Measurements from ENCODE around the gene KCNIP4. TPM values are rescaled to one million over a fixed set of nuclear protein-coding genes. Genes with fewer than 3 reads are reported as not detected.

KCNIP4 gene
- total RNA-seq, 1 donor from 2014 or later, result 0.39 TPM

DNA sequence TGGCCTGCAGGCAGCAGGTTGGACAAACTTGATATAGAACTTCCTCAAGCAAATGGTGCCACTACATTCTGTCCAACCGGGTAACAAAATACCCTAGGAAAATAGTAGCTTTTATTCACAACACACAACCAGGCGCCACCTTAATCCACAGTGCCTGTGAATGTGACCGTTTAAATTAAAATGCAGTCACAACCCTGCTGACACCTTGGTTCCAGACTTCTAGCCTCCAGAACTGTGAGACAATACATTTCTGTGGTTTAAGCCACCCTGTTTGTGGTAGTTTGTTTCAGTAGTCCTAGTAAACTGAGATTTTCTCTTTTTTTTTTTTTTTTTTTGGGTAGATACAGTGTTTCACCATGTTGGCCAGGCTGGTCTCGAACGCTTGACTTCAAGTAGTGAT, 672.5 kb downstream of the KCNIP4 start:
- no peak for DNase-seq (ENCODE audit: low spot score)
- Histone ChIP-seq H3K9me3 (ENCODE audit: low read depth) (no peaks in the 10 kb centered on the region), H4K20me1 (ENCODE audit: low read depth) (no peaks in the 10 kb centered on the region), H3K27me3 (no peaks in the 10 kb centered on the region), H3K4me1 (no peaks in the 10 kb centered on the region), H3K79me2 (ENCODE audit: low read depth) (no peaks in the 10 kb centered on the region), H3K4me3 (no peak overlapping the region), H3K36me3 (no peaks in the 10 kb centered on the region), H3K4me2 (no peak overlapping the region), H3F3A (ENCODE audit: low read depth) (no peaks in the 10 kb centered on the region), H3K27ac (no peak overlapping the region), H2AFZ (replicated peaks) (no peak overlapping the region), H3K9ac (no peak overlapping the region)
- Mint-ChIP-seq H3K36me3 (no peaks in the 10 kb centered on the region), H3K4me3 (no peak overlapping the region), H3K4me1 (no peaks in the 10 kb centered on the region), H3K27ac (no peak overlapping the region), H3K9me3 (no peaks in the 10 kb centered on the region), H3K27me3 (ENCODE audit: insufficient read depth, low read depth) (no peaks in the 10 kb centered on the region)
- TF ChIP-seq, protein P1, sequence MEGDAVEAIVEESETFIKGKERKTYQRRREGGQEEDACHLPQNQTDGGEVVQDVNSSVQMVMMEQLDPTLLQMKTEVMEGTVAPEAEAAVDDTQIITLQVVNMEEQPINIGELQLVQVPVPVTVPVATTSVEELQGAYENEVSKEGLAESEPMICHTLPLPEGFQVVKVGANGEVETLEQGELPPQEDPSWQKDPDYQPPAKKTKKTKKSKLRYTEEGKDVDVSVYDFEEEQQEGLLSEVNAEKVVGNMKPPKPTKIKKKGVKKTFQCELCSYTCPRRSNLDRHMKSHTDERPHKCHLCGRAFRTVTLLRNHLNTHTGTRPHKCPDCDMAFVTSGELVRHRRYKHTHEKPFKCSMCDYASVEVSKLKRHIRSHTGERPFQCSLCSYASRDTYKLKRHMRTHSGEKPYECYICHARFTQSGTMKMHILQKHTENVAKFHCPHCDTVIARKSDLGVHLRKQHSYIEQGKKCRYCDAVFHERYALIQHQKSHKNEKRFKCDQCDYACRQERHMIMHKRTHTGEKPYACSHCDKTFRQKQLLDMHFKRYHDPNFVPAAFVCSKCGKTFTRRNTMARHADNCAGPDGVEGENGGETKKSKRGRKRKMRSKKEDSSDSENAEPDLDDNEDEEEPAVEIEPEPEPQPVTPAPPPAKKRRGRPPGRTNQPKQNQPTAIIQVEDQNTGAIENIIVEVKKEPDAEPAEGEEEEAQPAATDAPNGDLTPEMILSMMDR (IDR thresholded peaks at IDR 0.05), result no peak
- no peak for TF ChIP-seq EZH2 (IDR thresholded peaks at IDR 0.05)

DNA sequence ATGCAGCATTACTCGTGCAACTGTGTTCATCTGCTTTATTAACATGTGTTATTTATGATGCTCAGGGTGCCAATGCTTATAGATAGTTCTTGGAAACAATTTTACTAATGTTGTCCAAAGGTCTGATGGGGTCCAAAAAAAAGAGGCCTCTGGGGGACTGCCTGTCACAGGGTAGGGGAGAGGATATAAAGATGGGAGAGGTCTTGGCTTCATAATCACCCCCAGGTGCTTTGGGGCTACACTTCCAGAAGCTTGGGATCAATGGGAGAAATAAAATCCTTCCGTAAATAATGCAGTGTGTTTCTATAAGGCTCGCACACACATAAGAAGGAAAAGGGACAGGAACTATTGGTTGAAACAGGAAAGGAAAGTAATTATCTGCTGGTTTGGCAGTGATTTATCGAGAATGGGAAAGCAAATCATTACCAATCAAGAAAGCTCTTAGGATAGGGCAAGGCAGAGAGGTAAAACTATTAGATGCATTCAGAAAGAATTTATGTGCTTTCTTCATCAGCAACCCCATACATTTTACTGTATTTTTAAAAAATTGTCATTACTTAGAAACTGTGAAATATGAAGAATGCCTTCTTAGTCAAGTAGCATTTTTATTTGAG, 677.0 kb downstream of the KCNIP4 start:
- Mint-ChIP-seq H3K36me3 (no peaks in the 10 kb centered on the region), H3K4me1 (no peaks in the 10 kb centered on the region), H3K27me3 (ENCODE audit: insufficient read depth, low read depth) (no peaks in the 10 kb centered on the region), H3K9me3 (no peaks in the 10 kb centered on the region), H3K27ac (no peak overlapping the region), H3K4me3 (no peak overlapping the region)
- Histone ChIP-seq H2AFZ (replicated peaks) (no peak overlapping the region), H3K27ac (no peak overlapping the region), H3K9ac (no peak overlapping the region), H3K4me2 (no peak overlapping the region), H3K27me3 (no peaks in the 10 kb centered on the region), H3K79me2 (ENCODE audit: low read depth) (no peaks in the 10 kb centered on the region), H3K4me1 (no peaks in the 10 kb centered on the region), H3K9me3 (ENCODE audit: low read depth) (no peaks in the 10 kb centered on the region), H4K20me1 (ENCODE audit: low read depth) (no peaks in the 10 kb centered on the region), H3K36me3 (no peaks in the 10 kb centered on the region), H3F3A (ENCODE audit: low read depth) (no peaks in the 10 kb centered on the region), H3K4me3 (no peak overlapping the region)
- no peak for DNase-seq (ENCODE audit: low spot score)
- TF ChIP-seq, protein P1 (IDR thresholded peaks at IDR 0.05), result no peak
- TF ChIP-seq EZH2phosphoT487 (IDR thresholded peaks at IDR 0.05), result no peak
- no peak for TF ChIP-seq EZH2 (IDR thresholded peaks at IDR 0.05)

DNA sequence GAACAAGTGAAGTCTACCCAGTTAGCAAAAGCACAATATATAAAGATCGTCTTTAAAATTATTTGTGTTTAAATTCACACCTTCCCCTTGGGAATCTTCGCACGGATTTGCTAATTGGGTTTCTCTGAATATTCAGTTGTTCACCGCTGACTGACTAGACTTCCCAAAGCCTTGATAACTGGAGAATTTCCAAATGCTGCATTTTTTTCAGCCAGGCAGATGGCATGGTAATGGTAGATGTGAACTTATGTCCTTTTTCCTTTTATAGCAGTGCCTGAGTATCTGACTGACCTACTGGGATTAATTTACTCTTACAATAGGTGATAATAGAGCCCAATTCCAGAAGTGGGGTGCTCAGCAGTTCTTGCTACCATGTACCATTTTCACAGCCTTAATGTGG, 700.2 kb downstream of the KCNIP4 start:
- Histone ChIP-seq H3K4me2 (no peak overlapping the region), H3K9me3 (ENCODE audit: low read depth) (no peaks in the 10 kb centered on the region)
- no peaks in the 10 kb centered on the region for H3K9me3 Mint-ChIP-seq

More for the DNA sequence above, 700.2 kb downstream of the KCNIP4 start:
- H3K27me3 Mint-ChIP-seq (ENCODE audit: insufficient read depth, low read depth), result no peaks in the 10 kb centered on the region
- Histone ChIP-seq H3F3A (ENCODE audit: low read depth) (no peaks in the 10 kb centered on the region), H2AFZ (replicated peaks) (no peak overlapping the region), H3K79me2 (ENCODE audit: low read depth) (no peaks in the 10 kb centered on the region), H4K20me1 (ENCODE audit: low read depth) (no peaks in the 10 kb centered on the region), H3K27me3 (no peaks in the 10 kb centered on the region), H3K36me3 (no peaks in the 10 kb centered on the region), H3K4me1 (no peaks in the 10 kb centered on the region), H3K9ac (no peak overlapping the region), H3K4me3 (no peak overlapping the region), H3K27ac (no peak overlapping the region)
- DNase-seq (ENCODE audit: low spot score), result no peak
- TF ChIP-seq, protein P1 (IDR thresholded peaks at IDR 0.05), result no peak
- TF ChIP-seq EZH2phosphoT487 (IDR thresholded peaks at IDR 0.05) (no peak), EZH2 (IDR thresholded peaks at IDR 0.05) (no peak)
- H3K4me1 Mint-ChIP-seq, result peaks cover 4% of the 10 kb centered on the region
- no peaks in the 10 kb centered on the region for H3K36me3 Mint-ChIP-seq
- no peak overlapping the region for H3K27ac Mint-ChIP-seq
- no peak overlapping the region for H3K4me3 Mint-ChIP-seq
